Uterus (tissue), 4 donors: ENCODE measurements around the gene SOD3. TPM values are rescaled to one million over a fixed set of nuclear protein-coding genes. Genes with fewer than 3 reads are reported as not detected.
A peak's percentile ranks its signal among the peaks of the same experiment; 100 is the strongest.

ENCODE experiments used
- DNase-seq, 2 donors: peaks; one replicate each; pipeline ENCODE4 v3.0.0-alpha.2; 2019 to 2020
- H3K27ac ChIP-seq, 2 donors: fragments of 200-600 bp; sonication (generic); 1 replicate in 1 of 2; 2 replicates in 1 of 2; pipeline ENCODE4 v1.5.1; 2016 to 2018
- H3K27me3 ChIP-seq, 2 donors: fragments of 200-600 bp; sonication (generic); one replicate each; pipeline ENCODE4 v1.5.1; 2018 to 2019; ENCODE audit warnings: control low read depth in 1 of 2
- H3K36me3 ChIP-seq, 2 donors: fragments of 200-600 bp; sonication (generic); one replicate each; pipeline ENCODE4 v1.5.1; 2019; ENCODE audit warnings: control low read depth in 1 of 2
- H3K4me1 ChIP-seq, 2 donors: fragments of 200-600 bp; sonication (generic); one replicate each; pipeline ENCODE4 v1.5.1; 2018 to 2019; ENCODE audit warnings: control low read depth in 1 of 2
- H3K4me3 ChIP-seq, 2 donors: fragments of 200-600 bp; sonication (generic); 1 replicate in 1 of 2; 2 replicates in 1 of 2; pipeline ENCODE4 v1.5.1; 2018 to 2019; ENCODE audit warnings: mild to moderate bottlenecking in 1 of 2
- H3K9me3 ChIP-seq, 2 donors: fragments of 200-600 bp; sonication (generic); one replicate each; pipeline ENCODE4 v1.5.1; 2019; ENCODE audit warnings: control low read depth in 1 of 2
- POLR2A ChIP-seq, 2 donors: fragments of 450-650 bp; IDR thresholded peaks; one replicate each; pipeline ENCODE4 v1.6.1; 2016; ENCODE audit warnings: antibody characterized with exemption in 2 of 2, mild to moderate bottlenecking in 1 of 2, moderate library complexity in 1 of 2
- intact Hi-C: fragments of 100-400 bp; cut with DNase I; formaldehyde crosslinking; loops from one replicate; pipeline ENCODE4 v1.15.1; 2023; ENCODE audit warnings: low total_unique reads
- total RNA-seq, 4 donors: library from RNA; depleted of rRNA in 3 of 4; stranded (reverse); fragments of >200 nt in 3 of 4; gene quantifications; one replicate each; pipeline versions ENCODE4 v1.1.0 to v1.2.4, GENCODE V29; 2014 to 2023
- TF ChIP-seq, protein P1 (sequence below), 4 experiments: fragments of 200-600 bp in 2 of 4; fragments of 450-650 bp in 2 of 4; sonication (generic) in 2 of 4; IDR thresholded peaks; one replicate each; pipeline ENCODE4 v1.5.1; 2016 to 2019; ENCODE audit warnings: antibody characterized with exemption in 4 of 4, mild to moderate bottlenecking in 2 of 4, moderate library complexity in 1 of 4
- donor health status: DM: yes; HTN: yes; CAD: no.

Gene SOD3
- total RNA-seq, 4 donors from 2014 or later = 34.4 to 78.6 (median 68.0) TPM

DNA sequence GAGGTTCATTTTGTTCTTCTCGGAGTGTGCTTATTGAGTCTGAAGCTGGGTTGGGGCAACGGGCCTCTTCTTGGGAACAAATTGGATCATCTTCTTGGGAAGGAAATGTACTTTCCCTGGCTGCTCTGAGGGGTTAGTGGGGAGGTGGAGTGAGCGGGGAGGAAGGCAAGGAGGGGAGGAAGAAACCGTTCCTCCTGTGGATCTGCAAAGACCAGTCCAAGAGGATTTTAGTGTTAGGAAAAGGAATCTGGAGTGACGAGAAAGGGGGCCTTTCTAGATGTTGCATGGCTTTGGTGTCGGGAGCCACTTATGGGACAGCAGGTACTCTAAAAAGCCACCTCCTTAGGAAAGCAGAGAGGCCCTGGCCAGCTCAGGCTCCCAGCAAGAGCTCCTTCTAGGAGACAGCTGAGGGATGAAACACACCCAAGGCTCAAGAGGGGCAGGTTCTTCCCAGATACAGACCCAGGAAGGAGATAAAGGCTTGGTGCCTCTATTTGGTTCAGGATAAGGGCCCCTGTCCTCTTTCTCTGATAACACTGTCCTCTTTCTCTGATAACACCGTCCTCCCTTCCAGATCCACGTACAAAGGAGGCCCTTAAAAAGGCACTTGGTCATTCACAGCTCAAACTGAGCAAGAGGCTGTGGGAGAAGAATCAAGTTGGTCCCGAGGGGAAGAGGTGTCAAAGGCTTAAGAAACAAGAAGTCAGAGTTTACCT, 451 bp downstream of the SOD3 start:
- intact Hi-C loops = no loop called here
- peak overlapping the region; percentile 26 to 39 for H3K4me3 ChIP-seq
- no peaks in the 10 kb centered on the region for H3K27me3 ChIP-seq
- no peak for DNase-seq
- TF ChIP-seq, protein P1, sequence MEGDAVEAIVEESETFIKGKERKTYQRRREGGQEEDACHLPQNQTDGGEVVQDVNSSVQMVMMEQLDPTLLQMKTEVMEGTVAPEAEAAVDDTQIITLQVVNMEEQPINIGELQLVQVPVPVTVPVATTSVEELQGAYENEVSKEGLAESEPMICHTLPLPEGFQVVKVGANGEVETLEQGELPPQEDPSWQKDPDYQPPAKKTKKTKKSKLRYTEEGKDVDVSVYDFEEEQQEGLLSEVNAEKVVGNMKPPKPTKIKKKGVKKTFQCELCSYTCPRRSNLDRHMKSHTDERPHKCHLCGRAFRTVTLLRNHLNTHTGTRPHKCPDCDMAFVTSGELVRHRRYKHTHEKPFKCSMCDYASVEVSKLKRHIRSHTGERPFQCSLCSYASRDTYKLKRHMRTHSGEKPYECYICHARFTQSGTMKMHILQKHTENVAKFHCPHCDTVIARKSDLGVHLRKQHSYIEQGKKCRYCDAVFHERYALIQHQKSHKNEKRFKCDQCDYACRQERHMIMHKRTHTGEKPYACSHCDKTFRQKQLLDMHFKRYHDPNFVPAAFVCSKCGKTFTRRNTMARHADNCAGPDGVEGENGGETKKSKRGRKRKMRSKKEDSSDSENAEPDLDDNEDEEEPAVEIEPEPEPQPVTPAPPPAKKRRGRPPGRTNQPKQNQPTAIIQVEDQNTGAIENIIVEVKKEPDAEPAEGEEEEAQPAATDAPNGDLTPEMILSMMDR (IDR thresholded peaks at IDR 0.05) = no peak
- TF ChIP-seq POLR2A (IDR thresholded peaks at IDR 0.05) = no peak
- no peaks in the 10 kb centered on the region for H3K4me1 ChIP-seq
- H3K27ac ChIP-seq = peak overlapping the region; percentile 88 to 92
- H3K36me3 ChIP-seq = no peaks in the 10 kb centered on the region
- no peaks in the 10 kb centered on the region for H3K9me3 ChIP-seq

DNA sequence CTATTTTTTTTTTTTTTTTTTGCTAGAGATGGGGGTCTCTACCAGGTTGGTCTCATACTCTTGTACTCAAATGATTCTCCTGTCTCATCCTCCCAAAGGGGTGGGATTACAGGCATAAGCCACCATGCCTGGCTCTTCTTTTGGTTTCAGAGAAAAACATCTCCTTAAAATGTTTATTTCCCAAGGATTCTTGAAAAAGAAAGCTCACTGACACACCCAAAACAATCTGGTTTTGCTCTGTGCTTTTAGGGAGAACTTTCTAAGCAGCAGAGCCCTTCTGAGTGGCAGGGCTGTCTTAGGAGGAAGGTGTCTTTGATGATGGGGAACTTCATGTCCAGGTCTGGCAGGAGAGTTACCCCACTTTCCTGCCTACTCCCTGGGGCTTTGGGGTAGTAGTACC, 1.2 kb downstream of the SOD3 start:
- Histone ChIP-seq H3K4me1 (no peaks in the 10 kb centered on the region), H3K27me3 (no peaks in the 10 kb centered on the region), H3K36me3 (no peaks in the 10 kb centered on the region), H3K27ac (peak overlapping the region in 1 of 2 donors; percentile 88), H3K4me3 (no peak overlapping the region), H3K9me3 (no peaks in the 10 kb centered on the region)
- no peak for TF ChIP-seq POLR2A (IDR thresholded peaks at IDR 0.05)
- TF ChIP-seq, protein P1 (IDR thresholded peaks at IDR 0.05) = no peak
- no peak for DNase-seq
- intact Hi-C loops = no loop called here

DNA sequence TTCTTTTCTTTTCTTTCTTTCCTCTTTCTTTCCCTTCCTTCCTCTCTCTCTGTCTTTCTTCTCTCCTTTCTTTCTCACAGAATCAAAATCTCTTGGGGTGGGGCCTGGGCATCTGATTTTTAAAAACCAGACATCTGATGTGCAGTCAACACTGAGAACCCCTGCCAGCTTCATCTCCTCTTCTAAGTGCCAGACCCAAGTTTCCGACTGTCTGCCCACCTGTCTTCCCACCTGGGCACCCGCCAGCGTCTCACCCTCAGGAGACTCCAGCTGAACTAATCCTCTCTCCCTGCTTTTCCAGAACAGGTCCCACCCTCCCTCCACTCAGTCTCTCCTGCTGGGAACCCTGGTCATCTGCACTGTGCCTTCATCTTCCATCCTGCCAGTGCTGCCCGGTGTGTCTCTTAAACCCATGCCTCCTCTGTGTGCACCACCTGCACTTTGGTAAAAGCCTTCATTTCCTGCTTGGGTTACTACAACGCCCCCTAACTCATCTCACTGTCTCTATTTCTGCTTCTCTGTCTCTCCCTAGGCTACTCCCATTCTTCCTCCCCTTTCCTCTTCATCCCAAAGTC, 2.8 kb downstream of the SOD3 start:
- no peak for TF ChIP-seq POLR2A (IDR thresholded peaks at IDR 0.05)
- TF ChIP-seq, protein P1 (IDR thresholded peaks at IDR 0.05) = no peak
- Histone ChIP-seq H3K9me3 (no peaks in the 10 kb centered on the region), H3K4me1 (no peaks in the 10 kb centered on the region), H3K27me3 (no peaks in the 10 kb centered on the region), H3K4me3 (no peak overlapping the region), H3K36me3 (no peaks in the 10 kb centered on the region), H3K27ac (no peak overlapping the region)
- DNase-seq = no peak
- intact Hi-C loops = no loop called here

DNA sequence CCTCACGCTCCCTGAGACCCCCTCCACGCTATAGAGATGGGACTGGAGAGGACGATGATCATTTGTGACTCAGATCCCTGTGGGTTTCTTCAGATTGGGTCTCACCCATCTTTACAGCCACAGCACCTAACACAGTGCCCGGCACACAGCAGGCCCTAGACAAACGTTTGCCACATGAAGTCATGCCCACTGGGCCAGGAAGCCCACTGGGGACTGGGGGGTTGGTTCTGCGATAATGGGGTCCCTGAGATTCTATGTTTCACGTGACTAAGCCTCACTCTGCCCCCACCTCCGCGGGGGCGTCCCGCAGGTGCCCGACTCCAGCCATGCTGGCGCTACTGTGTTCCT, 3.8 kb downstream of the SOD3 start:
- no peak for DNase-seq
- Histone ChIP-seq H3K27me3 (no peaks in the 10 kb centered on the region), H3K9me3 (no peaks in the 10 kb centered on the region), H3K4me1 (no peaks in the 10 kb centered on the region), H3K27ac (no peak overlapping the region), H3K4me3 (no peak overlapping the region), H3K36me3 (no peaks in the 10 kb centered on the region)
- intact Hi-C loops = no loop called here
- TF ChIP-seq POLR2A (IDR thresholded peaks at IDR 0.05) = no peak
- TF ChIP-seq, protein P1 (IDR thresholded peaks at IDR 0.05) = no peak

DNA sequence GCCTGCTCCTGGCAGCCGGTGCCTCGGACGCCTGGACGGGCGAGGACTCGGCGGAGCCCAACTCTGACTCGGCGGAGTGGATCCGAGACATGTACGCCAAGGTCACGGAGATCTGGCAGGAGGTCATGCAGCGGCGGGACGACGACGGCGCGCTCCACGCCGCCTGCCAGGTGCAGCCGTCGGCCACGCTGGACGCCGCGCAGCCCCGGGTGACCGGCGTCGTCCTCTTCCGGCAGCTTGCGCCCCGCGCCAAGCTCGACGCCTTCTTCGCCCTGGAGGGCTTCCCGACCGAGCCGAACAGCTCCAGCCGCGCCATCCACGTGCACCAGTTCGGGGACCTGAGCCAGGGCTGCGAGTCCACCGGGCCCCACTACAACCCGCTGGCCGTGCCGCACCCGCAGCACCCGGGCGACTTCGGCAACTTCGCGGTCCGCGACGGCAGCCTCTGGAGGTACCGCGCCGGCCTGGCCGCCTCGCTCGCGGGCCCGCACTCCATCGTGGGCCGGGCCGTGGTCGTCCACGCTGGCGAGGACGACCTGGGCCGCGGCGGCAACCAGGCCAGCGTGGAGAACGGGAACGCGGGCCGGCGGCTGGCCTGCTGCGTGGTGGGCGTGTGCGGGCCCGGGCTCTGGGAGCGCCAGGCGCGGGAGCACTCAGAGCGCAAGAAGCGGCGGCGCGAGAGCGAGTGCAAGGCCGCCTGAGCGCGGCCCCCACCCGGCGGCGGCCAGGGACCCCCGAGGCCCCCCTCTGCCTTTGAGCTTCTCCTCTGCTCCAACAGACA, 4.4 kb downstream of the SOD3 start:
- H3K4me3 ChIP-seq = peak overlapping the region in 1 of 2 donors; percentile 25
- TF ChIP-seq POLR2A (IDR thresholded peaks at IDR 0.05) = no peak
- TF ChIP-seq, protein P1 (IDR thresholded peaks at IDR 0.05) = no peak
- no peaks in the 10 kb centered on the region for H3K27me3 ChIP-seq
- DNase-seq = no peak
- H3K4me1 ChIP-seq = no peaks in the 10 kb centered on the region
- H3K9me3 ChIP-seq = no peaks in the 10 kb centered on the region
- no peak overlapping the region for H3K27ac ChIP-seq
- H3K36me3 ChIP-seq = no peaks in the 10 kb centered on the region
- intact Hi-C loops = no loop called here
